HL-60 (cell line): ENCODE results near the gene MUC5AC.

Source experiments
- POLR2AphosphoS5 ChIP-seq: IDR thresholded peaks from 2 replicates; pipeline ENCODE4 v1.6.1; 2012; ENCODE audit warnings: low read depth
- TF ChIP-seq, protein P1 (sequence below): IDR thresholded peaks from one replicate; pipeline ENCODE4 v1.5.1; 2011; ENCODE audit warnings: low read length, control low read depth, inconsistent platforms; ENCODE audit not compliant: insufficient read depth

DNA sequence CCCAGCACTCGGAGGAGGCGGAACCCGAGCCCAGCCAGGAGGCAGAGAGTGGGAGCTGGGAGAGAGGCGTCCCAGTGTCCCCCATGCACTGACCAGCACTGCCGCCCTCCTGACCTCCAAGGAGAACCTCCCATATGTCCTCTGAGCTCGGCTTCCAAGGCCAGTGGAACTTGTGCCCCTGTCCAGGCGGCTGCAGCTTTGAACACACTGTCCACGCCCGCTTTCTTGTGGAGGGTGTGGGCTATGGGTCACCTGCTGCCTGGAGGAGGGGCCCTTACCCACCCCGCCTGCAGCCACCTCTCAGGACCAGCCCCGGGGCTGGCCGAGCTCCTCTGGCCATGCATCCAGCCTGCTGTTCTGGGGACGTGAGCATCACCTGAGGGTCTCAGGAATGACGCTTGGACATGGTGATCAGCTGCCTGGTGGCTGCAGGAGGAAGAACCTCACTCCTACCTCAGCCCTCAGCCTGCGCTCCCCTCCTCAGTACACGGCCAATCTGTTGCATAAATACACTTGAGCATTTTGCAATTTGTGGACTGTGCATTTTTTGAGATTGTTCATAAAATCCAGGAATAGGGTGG is 42.9 kb downstream of the MUC5AC start:
- TF ChIP-seq, protein P1, sequence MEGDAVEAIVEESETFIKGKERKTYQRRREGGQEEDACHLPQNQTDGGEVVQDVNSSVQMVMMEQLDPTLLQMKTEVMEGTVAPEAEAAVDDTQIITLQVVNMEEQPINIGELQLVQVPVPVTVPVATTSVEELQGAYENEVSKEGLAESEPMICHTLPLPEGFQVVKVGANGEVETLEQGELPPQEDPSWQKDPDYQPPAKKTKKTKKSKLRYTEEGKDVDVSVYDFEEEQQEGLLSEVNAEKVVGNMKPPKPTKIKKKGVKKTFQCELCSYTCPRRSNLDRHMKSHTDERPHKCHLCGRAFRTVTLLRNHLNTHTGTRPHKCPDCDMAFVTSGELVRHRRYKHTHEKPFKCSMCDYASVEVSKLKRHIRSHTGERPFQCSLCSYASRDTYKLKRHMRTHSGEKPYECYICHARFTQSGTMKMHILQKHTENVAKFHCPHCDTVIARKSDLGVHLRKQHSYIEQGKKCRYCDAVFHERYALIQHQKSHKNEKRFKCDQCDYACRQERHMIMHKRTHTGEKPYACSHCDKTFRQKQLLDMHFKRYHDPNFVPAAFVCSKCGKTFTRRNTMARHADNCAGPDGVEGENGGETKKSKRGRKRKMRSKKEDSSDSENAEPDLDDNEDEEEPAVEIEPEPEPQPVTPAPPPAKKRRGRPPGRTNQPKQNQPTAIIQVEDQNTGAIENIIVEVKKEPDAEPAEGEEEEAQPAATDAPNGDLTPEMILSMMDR: no peak
- TF ChIP-seq POLR2AphosphoS5: no peak
